HEK293 (cell line): ENCODE data around the gene TMEM9B.

ENCODE experiments used
- CTCF ChIA-PET: fragments of 350-600 bp; formaldehyde crosslinking; extraction: SDS; loops from one replicate; lab custom pipeline; 2021; ENCODE audit warnings: antibody characterized with exemption; lab: Yijun Ruan, JAX
- POLR2A ChIA-PET: fragments of 300-600 bp; formaldehyde crosslinking; extraction: SDS; loops from one replicate; lab custom pipeline; 2020; ENCODE audit warnings: antibody characterized with exemption, inconsistent platforms; lab: Yijun Ruan, JAX
- H3K27ac ChIP-seq: fragments of 200-500 bp; sonication (Bioruptor generic); 2 replicates; pipeline ENCODE4 v1.5.1; 2014; ENCODE audit warnings: low read depth, low read length, control low read depth, inconsistent platforms; ENCODE audit errors: extremely low read depth
- H3K36me3 ChIP-seq, 2 experiments: fragments of 200-500 bp in 1 of 2; sonication (Bioruptor generic) in 1 of 2; 1 replicate in 1 of 2; 2 replicates in 1 of 2; pipeline ENCODE4 v1.5.1; 2014 to 2017; ENCODE audit warnings: inconsistent platforms in 2 of 2, low read length in 2 of 2; ENCODE audit not compliant: control insufficient read depth in 2 of 2, insufficient read depth in 1 of 2
- H3K4me1 ChIP-seq: fragments of 200-500 bp; sonication (Bioruptor generic); 2 replicates; pipeline ENCODE4 v1.5.1; 2014; ENCODE audit warnings: mild to moderate bottlenecking, low read length, inconsistent platforms; ENCODE audit not compliant: control insufficient read depth, insufficient read depth
- H3K4me3 ChIP-seq: 2 replicates; pipeline ENCODE4 v1.5.1; 2011; ENCODE audit warnings: low read depth, mild to moderate bottlenecking, control low read depth, low read length, moderate library complexity
- H3K9me3 ChIP-seq: fragments of 200-500 bp; sonication (Bioruptor generic); 2 replicates; pipeline ENCODE4 v1.5.1; 2014; ENCODE audit warnings: low read depth, low read length, inconsistent platforms; ENCODE audit not compliant: control insufficient read depth, insufficient read depth
- ATF2 ChIP-seq: fragments of 450-650 bp; formaldehyde crosslinking; IDR thresholded peaks from 2 replicates; pipeline ENCODE4 v1.5.1; 2016; ENCODE audit warnings: missing biosample characterization, missing genetic modification characterization, low read depth
- HOXC10 ChIP-seq: sonication (generic); formaldehyde crosslinking; IDR thresholded peaks from 2 replicates; pipeline ENCODE4 v1.8.1; 2023; ENCODE audit warnings: mild to moderate bottlenecking, missing genetic modification reagents
- KLF10 ChIP-seq: fragments of 450-650 bp; IDR thresholded peaks from 2 replicates; pipeline ENCODE4 v1.5.1; 2018; ENCODE audit warnings: missing biosample characterization, mild to moderate bottlenecking, missing genetic modification characterization
- KLF16 ChIP-seq: fragments of 450-650 bp; formaldehyde crosslinking; IDR thresholded peaks from 2 replicates; pipeline ENCODE4 v1.5.1; 2017; ENCODE audit warnings: missing biosample characterization, missing genetic modification characterization
- PRDM6 ChIP-seq: fragments of 450-650 bp; formaldehyde crosslinking; IDR thresholded peaks from 2 replicates; pipeline ENCODE4 v1.5.1; 2017; ENCODE audit warnings: missing biosample characterization, missing genetic modification characterization
- SCRT2 ChIP-seq: fragments of 450-650 bp; formaldehyde crosslinking; IDR thresholded peaks from 2 replicates; pipeline ENCODE4 v1.5.1; 2016; ENCODE audit warnings: missing biosample characterization, missing genetic modification characterization
- ZBTB17 ChIP-seq: fragments of 450-650 bp; formaldehyde crosslinking; IDR thresholded peaks from 2 replicates; pipeline ENCODE4 v1.5.1; 2016; ENCODE audit warnings: missing biosample characterization, missing genetic modification characterization
- ZBTB48 ChIP-seq: fragments of 450-650 bp; formaldehyde crosslinking; IDR thresholded peaks from 2 replicates; pipeline ENCODE4 v1.5.1; 2016; ENCODE audit warnings: missing biosample characterization, missing genetic modification characterization
- ZBTB7A ChIP-seq: fragments of 450-650 bp; formaldehyde crosslinking; IDR thresholded peaks from 2 replicates; pipeline ENCODE4 v1.5.1; 2016; ENCODE audit warnings: low read depth, missing biosample characterization, missing genetic modification characterization
- ZFHX2 ChIP-seq: fragments of 450-650 bp; formaldehyde crosslinking; conservative IDR thresholded peaks from 2 replicates; pipeline ENCODE4 v1.5.1; 2016; ENCODE audit warnings: missing biosample characterization, missing genetic modification characterization
- ZNF23 ChIP-seq: fragments of 450-650 bp; formaldehyde crosslinking; IDR thresholded peaks from 2 replicates; pipeline ENCODE4 v1.5.1; 2016; ENCODE audit warnings: missing biosample characterization, missing genetic modification characterization, borderline replicate concordance
- ZNF266 ChIP-seq: fragments of 450-650 bp; formaldehyde crosslinking; IDR thresholded peaks from 2 replicates; pipeline ENCODE4 v1.5.1; 2016; ENCODE audit warnings: missing biosample characterization, missing genetic modification characterization, low read depth
- ZNF274 ChIP-seq, 2 experiments: fragments of 200-500 bp in 1 of 2; fragments of 450-650 bp in 1 of 2; sonication (Bioruptor generic) in 1 of 2; formaldehyde crosslinking in 1 of 2; IDR thresholded peaks; 2 replicates each; pipeline versions ENCODE4 v1.5.1 to v1.6.1; 2014 to 2016; ENCODE audit warnings: borderline replicate concordance in 1 of 2, inconsistent platforms in 1 of 2, low read length in 1 of 2, missing biosample characterization in 1 of 2, missing genetic modification characterization in 1 of 2
- ZNF280C ChIP-seq: fragments of 450-650 bp; formaldehyde crosslinking; IDR thresholded peaks from 2 replicates; pipeline ENCODE4 v1.5.1; 2016; ENCODE audit warnings: missing biosample characterization, missing genetic modification characterization
- ZNF335 ChIP-seq: fragments of 450-650 bp; formaldehyde crosslinking; conservative IDR thresholded peaks from 2 replicates; pipeline ENCODE4 v1.5.1; 2016; ENCODE audit warnings: missing biosample characterization, missing genetic modification characterization
- ZNF394 ChIP-seq: fragments of 450-650 bp; formaldehyde crosslinking; IDR thresholded peaks from 2 replicates; pipeline ENCODE4 v1.5.1; 2016; ENCODE audit warnings: missing biosample characterization, missing genetic modification characterization, mild to moderate bottlenecking, moderate library complexity, borderline replicate concordance
- ZNF433 ChIP-seq: fragments of 450-650 bp; formaldehyde crosslinking; IDR thresholded peaks from 2 replicates; pipeline ENCODE4 v1.5.1; 2016; ENCODE audit warnings: missing biosample characterization, missing genetic modification characterization, low read depth
- ZNF449 ChIP-seq: fragments of 450-650 bp; formaldehyde crosslinking; IDR thresholded peaks from 2 replicates; pipeline ENCODE4 v1.5.1; 2017; ENCODE audit warnings: missing biosample characterization, mild to moderate bottlenecking, missing genetic modification characterization, moderate library complexity
- ZNF48 ChIP-seq: fragments of 450-650 bp; formaldehyde crosslinking; IDR thresholded peaks from 2 replicates; pipeline ENCODE4 v1.5.1; 2016; ENCODE audit warnings: missing biosample characterization, missing genetic modification characterization
- ZNF585B ChIP-seq: fragments of 450-650 bp; formaldehyde crosslinking; IDR thresholded peaks from 2 replicates; pipeline ENCODE4 v1.5.1; 2016; ENCODE audit warnings: missing biosample characterization, missing genetic modification characterization
- ZNF658 ChIP-seq: fragments of 450-650 bp; formaldehyde crosslinking; IDR thresholded peaks from 2 replicates; pipeline ENCODE4; 2016; ENCODE audit warnings: missing biosample characterization, missing genetic modification characterization
- ZNF837 ChIP-seq: fragments of 450-650 bp; formaldehyde crosslinking; IDR thresholded peaks from 2 replicates; pipeline ENCODE4 v1.5.1; 2016; ENCODE audit warnings: missing biosample characterization, missing genetic modification characterization
- TF ChIP-seq, protein P1 (sequence below): fragments of 450-650 bp; formaldehyde crosslinking; IDR thresholded peaks from 2 replicates; pipeline ENCODE4 v1.5.1; 2016; ENCODE audit warnings: missing biosample characterization, missing genetic modification characterization

Gene TMEM9B

DNA sequence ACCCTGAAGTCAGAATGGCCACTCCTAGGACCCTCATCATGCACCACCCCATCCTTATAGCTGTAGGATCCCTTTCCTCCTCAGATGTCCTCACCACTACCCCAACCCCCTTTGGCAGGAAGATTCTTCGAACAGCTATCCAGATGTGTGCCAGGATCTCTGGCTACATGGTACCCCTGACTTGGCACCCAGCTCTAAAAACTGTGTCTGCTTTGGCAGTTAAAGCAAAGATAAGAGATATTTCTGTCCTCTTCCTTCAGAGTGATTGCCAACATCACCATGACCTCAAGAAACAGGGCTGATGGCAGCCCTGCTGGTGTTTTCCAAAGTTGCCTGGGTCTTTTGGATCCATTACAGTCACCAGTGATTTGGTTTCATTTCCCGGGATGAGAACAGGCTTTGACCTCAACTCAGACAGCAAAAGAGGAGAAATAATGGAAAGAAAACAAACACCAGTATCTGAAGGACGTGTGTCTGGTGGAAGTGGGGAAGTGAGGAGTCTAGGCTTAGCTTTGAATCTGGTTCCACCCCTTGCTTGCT, 43.8 kb upstream of the TMEM9B start (continued):
- TF ChIP-seq ZNF280C (tag by site-specific recombination) (no peak), ZNF335 (no peak)
- TF ChIP-seq, all 188 proteins: peak for 0

GRCh38 chr11:9005087-9005486, 40.8 kb upstream of the TMEM9B start:
- ChIA-PET CTCF (interaction anchor here (2.2 kb wide), 1 partner anchor 11 kb away, joined by 18 read pairs; no protein-coding TSS in a partner anchor), POLR2A (no interaction called here)
- H3K9me3 ChIP-seq = no peaks in the 10 kb centered on the region
- no peaks in the 10 kb centered on the region for H3K4me1 ChIP-seq
- H3K27ac ChIP-seq = no peak overlapping the region
- TF ChIP-seq, protein P1, sequence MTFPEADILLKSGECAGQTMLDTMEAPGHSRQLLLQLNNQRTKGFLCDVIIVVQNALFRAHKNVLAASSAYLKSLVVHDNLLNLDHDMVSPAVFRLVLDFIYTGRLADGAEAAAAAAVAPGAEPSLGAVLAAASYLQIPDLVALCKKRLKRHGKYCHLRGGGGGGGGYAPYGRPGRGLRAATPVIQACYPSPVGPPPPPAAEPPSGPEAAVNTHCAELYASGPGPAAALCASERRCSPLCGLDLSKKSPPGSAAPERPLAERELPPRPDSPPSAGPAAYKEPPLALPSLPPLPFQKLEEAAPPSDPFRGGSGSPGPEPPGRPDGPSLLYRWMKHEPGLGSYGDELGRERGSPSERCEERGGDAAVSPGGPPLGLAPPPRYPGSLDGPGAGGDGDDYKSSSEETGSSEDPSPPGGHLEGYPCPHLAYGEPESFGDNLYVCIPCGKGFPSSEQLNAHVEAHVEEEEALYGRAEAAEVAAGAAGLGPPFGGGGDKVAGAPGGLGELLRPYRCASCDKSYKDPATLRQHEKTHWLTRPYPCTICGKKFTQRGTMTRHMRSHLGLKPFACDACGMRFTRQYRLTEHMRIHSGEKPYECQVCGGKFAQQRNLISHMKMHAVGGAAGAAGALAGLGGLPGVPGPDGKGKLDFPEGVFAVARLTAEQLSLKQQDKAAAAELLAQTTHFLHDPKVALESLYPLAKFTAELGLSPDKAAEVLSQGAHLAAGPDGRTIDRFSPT = no peak
- TF ChIP-seq ATF2 (tag by site-specific recombination) = no peak
- no peak for TF ChIP-seq ZBTB7A (tag by site-specific recombination)
- TF ChIP-seq SCRT2 = peak; percentile 48; the same call in 1 of the 2 replicates
- TF ChIP-seq KLF10 (tag by site-specific recombination) = no peak
- no peak for TF ChIP-seq ZNF449
- no peaks in the 10 kb centered on the region for H3K36me3 ChIP-seq
- no peak overlapping the region for H3K4me3 ChIP-seq

GRCh38 chr11:9004183-9004926, 40.1 kb upstream of the TMEM9B start:
- ChIA-PET POLR2A (interaction anchor here (0.6 to 2.8 kb wide), 6 partner anchors 11 to 456 kb away, joined by 3 to 21 read pairs (median 4); partner anchors contain the start of genes TMEM9B and ZNF143), CTCF (interaction anchor here (0.6 kb wide), 1 partner anchor 11 kb away, joined by 3 read pairs; no protein-coding TSS in a partner anchor)
- no peaks in the 10 kb centered on the region for H3K4me1 ChIP-seq
- H3K36me3 ChIP-seq = no peaks in the 10 kb centered on the region
- H3K4me3 ChIP-seq = peak overlapping the region; percentile 51
- no peaks in the 10 kb centered on the region for H3K9me3 ChIP-seq
- no peak overlapping the region; the same call in 1 of the 2 replicates for H3K27ac ChIP-seq
- TF ChIP-seq ZBTB48 (tag by site-specific recombination) (no peak), ZNF394 (tag by site-specific recombination) (no peak), ZNF274 (IDR thresholded peaks at IDR 0.05; ENCODE audit: low read length) (no peak), ZNF274 (tag by site-specific recombination; IDR thresholded peaks at IDR 0.05; ENCODE audit: borderline replicate concordance) (no peak), ZFHX2 (no peak), ZNF658 (tag by site-specific recombination) (no peak), ZNF837 (tag by site-specific recombination) (no peak), ZNF266 (tag by site-specific recombination) (no peak), ZNF48 (no peak), HOXC10 (CRISPR knock-in tag) (no peak), ZNF23 (tag by site-specific recombination) (no peak), PRDM6 (tag by site-specific recombination) (no peak), KLF16 (tag by site-specific recombination) (no peak), ZNF585B (tag by site-specific recombination) (no peak), ZNF433 (tag by site-specific recombination) (no peak), ZBTB17 (tag by site-specific recombination) (no peak)
